OCI-LY1 (cell line): ENCODE measurements around the gene ADGRG4.

Experiments
- EZH2 ChIP-seq: fragments of 200-600 bp; sonication (generic), shearing (Covaris generic); IDR thresholded peaks from 2 replicates; pipeline ENCODE4 v1.8.0; 2017; ENCODE audit warnings: borderline replicate concordance, mixed run types, mild to moderate bottlenecking, antibody characterized with exemption, low read length, moderate library complexity, mixed read lengths
- TF ChIP-seq, protein P1 (sequence below): fragments of 200-600 bp; sonication (generic), shearing (Covaris generic); IDR thresholded peaks from 2 replicates; pipeline ENCODE4 v1.5.1; 2017; ENCODE audit warnings: mild to moderate bottlenecking, antibody characterized with exemption, low read length, moderate library complexity, mixed read lengths

DNA sequence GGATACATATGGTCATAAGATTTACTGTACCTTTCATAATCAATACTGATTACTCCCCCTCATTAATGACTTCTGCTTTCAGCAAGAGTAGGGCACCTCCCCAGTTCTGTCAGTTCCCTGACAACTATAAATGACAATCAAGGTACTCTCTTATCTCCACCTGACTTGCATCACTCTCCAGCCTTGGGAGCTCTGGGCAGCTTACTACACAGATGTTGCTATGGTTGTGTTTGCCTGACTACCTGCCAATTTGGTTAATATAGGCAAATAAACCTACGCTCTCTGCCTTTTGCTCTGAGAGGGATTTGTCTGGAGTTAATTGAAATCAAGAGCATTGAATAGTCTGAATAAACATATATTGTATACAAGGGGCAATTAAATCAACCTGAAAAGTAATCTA, 26.8 kb upstream of the ADGRG4 start:
- TF ChIP-seq, protein P1, sequence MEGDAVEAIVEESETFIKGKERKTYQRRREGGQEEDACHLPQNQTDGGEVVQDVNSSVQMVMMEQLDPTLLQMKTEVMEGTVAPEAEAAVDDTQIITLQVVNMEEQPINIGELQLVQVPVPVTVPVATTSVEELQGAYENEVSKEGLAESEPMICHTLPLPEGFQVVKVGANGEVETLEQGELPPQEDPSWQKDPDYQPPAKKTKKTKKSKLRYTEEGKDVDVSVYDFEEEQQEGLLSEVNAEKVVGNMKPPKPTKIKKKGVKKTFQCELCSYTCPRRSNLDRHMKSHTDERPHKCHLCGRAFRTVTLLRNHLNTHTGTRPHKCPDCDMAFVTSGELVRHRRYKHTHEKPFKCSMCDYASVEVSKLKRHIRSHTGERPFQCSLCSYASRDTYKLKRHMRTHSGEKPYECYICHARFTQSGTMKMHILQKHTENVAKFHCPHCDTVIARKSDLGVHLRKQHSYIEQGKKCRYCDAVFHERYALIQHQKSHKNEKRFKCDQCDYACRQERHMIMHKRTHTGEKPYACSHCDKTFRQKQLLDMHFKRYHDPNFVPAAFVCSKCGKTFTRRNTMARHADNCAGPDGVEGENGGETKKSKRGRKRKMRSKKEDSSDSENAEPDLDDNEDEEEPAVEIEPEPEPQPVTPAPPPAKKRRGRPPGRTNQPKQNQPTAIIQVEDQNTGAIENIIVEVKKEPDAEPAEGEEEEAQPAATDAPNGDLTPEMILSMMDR, result no peak
- no peak for TF ChIP-seq EZH2
